AG04450 (cell line): ENCODE data around the gene ATP6V1C2. TPM values are rescaled to one million over a fixed set of nuclear protein-coding genes. Genes with fewer than 3 reads are reported as not detected.
"Not testable (repeated sequence)": the region's sequence is repeated elsewhere in the genome, so short reads cannot be mapped to it uniquely, and the experiment has no call there.

Source experiments
- CTCF ChIA-PET: fragments of 300-600, 350-600 bp; formaldehyde crosslinking; extraction: SDS; loops from one replicate; lab custom pipeline; 2022; ENCODE audit warnings: antibody characterized with exemption, inconsistent platforms; lab: Charles Lee
- POLR2A ChIA-PET: fragments of 350-600 bp; formaldehyde crosslinking; extraction: SDS; loops from one replicate; lab custom pipeline; 2021; ENCODE audit warnings: antibody characterized with exemption, inconsistent platforms; lab: Yijun Ruan, JAX
- DNase-seq: peaks from one replicate; pipeline ENCODE4 v3.0.0-alpha.2; 2011; ENCODE audit warnings: low read depth, low spot score
- H3K27ac ChIP-seq: one replicate; pipeline ENCODE4 v1.5.1; 2012; ENCODE audit warnings: low read depth, low read length, control low read depth
- H3K27me3 ChIP-seq: one replicate; pipeline ENCODE4 v1.6.0; 2012; ENCODE audit warnings: low read length; ENCODE audit not compliant: control insufficient read depth, insufficient read depth
- H3K4me3 ChIP-seq: 2 replicates; pipeline ENCODE4 v1.5.1; 2011; ENCODE audit warnings: mild to moderate bottlenecking, low read depth, low read length, control low read depth
- H3K9me3 ChIP-seq: 2 replicates; pipeline ENCODE4 v1.5.1; 2012; ENCODE audit warnings: low read length; ENCODE audit not compliant: control insufficient read depth, insufficient read depth
- polyA plus RNA-seq: library from polyadenylated mRNA; depleted of rRNA; stranded (reverse); fragments of >200 nt; gene quantifications from 2 replicates; pipeline ENCODE4 v1.2.3, GENCODE V29; 2011
- TF ChIP-seq, protein P1 (sequence below): IDR thresholded peaks from 2 replicates; pipeline ENCODE4 v1.5.1; 2011; ENCODE audit warnings: low read depth, low read length, control low read depth, inconsistent platforms

The ATP6V1C2 gene
- polyA plus RNA-seq, 1 experiment: 0.14 TPM

DNA sequence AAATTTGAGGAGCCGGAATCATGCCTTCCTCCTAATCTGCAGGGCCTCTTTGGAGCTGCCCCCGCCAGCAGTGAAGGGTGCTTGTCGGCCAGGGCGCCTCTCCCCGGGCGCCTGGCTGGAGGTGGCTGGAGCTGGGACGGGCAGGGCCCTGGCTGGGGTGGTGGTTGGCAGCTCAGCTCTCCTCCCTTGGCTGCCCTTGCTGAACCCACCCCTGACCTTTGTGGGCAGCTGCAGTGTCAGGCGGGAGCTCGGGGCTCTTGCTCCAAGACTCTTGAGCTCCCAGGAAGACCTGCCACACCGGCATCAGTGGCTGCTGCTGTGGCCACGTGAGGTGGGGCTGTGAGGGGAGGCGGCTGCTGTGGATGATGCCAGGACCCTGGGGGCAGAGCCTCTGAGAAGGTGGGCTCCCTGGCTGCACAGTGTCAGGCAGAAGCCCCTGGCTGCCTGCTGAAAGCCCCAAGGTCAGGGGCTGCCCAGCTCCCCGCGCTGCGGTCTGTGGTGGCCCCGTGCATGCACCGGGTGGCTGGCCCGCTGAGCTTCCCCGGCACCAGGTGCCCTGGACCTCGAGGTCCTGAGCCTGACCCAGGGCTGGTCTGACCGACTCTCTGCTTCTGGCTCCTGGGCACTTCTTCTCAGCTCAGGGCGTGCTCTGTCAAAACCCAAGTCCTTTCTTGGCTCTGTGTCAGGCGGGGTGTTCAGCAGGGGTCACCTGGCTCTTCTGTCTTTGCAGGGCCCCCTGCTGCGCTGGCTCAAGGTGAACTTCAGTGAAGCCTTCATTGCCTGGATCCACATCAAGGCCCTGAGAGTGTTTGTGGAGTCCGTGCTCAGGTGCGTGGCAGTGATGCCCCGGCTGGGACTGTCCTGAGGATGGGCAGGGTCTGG, 56.7 kb downstream of the ATP6V1C2 start:
- H3K27me3 ChIP-seq: no peaks in the 10 kb centered on the region
- ChIA-PET POLR2A (interaction anchor here (0.6 kb wide), 1 partner anchor 45 kb away, joined by 4 read pairs; no protein-coding TSS in a partner anchor), CTCF (no interaction called here)
- no peaks in the 10 kb centered on the region; the same call in 1 of the 2 replicates for H3K9me3 ChIP-seq
- TF ChIP-seq, protein P1, sequence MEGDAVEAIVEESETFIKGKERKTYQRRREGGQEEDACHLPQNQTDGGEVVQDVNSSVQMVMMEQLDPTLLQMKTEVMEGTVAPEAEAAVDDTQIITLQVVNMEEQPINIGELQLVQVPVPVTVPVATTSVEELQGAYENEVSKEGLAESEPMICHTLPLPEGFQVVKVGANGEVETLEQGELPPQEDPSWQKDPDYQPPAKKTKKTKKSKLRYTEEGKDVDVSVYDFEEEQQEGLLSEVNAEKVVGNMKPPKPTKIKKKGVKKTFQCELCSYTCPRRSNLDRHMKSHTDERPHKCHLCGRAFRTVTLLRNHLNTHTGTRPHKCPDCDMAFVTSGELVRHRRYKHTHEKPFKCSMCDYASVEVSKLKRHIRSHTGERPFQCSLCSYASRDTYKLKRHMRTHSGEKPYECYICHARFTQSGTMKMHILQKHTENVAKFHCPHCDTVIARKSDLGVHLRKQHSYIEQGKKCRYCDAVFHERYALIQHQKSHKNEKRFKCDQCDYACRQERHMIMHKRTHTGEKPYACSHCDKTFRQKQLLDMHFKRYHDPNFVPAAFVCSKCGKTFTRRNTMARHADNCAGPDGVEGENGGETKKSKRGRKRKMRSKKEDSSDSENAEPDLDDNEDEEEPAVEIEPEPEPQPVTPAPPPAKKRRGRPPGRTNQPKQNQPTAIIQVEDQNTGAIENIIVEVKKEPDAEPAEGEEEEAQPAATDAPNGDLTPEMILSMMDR: no peak
- no peak for DNase-seq
- no peak overlapping the region for H3K4me3 ChIP-seq
- H3K27ac ChIP-seq: no peak overlapping the region

DNA sequence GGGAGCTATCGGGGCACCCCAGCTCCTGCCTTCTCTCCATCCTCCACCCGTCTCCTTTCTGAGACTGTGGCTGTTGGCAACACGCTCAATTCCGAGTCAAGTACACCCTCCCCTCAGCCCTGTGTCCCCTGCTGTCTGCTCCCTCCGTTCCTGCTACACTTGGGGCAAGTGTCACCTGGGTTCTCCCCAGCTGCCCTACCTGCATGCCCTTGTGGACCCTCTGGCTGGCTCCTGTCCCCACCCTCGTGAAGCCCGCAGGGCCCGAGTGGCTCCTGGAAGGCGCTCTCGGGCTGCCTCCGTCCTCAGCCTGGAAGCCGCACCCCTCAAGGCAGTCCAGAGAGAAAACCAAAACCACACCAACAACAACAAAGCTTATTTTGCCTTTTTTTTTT, 57.3 kb downstream of the ATP6V1C2 start:
- TF ChIP-seq, protein P1: no peak
- CTCF ChIA-PET: no interaction called here
- DNase-seq: no peak
- POLR2A ChIA-PET: interaction anchor here (0.7 kb wide), 1 partner anchor 481 kb away, joined by 3 read pairs; no protein-coding TSS in a partner anchor
- no peaks in the 10 kb centered on the region for H3K27me3 ChIP-seq
- no peak overlapping the region for H3K27ac ChIP-seq
- H3K4me3 ChIP-seq: no peak overlapping the region
- H3K9me3 ChIP-seq: no peaks in the 10 kb centered on the region; the same call in 1 of the 2 replicates

DNA sequence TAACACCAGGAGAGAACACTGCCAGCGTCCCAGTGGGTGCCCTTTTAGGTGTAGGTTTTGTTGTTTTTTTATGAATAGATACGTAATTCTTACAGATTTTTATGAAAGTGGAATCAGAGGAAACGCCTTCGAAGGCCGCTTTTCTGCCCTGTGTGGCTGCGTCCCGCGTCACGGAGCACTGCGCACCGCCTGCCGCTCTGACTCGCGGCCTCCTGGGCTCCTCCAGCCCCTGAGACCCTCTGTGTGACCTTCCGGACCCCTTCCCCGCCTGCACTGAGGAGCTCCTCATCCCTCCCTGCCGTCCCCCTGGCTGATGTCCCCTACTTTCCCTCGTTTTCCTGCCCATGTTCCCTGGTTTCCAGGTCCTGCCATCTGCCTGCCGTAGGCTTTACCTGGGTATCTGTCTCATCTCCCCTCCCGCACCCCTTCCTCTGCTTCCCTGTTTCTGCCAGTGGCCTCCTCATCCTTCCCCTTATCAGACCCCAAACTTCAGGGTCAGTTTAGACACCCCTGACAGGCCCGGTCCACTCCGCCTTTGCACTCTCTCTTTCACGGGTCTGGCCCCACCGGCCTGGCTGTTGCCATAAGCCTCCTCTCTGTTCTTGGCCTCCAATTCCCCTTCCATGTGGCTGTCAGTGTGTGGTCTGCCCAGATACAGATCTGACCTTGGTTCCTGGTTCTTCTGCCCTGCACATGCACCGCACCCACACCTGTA, 58.5 kb downstream of the ATP6V1C2 start:
- no peaks in the 10 kb centered on the region; the same call in 1 of the 2 replicates for H3K9me3 ChIP-seq
- no peak overlapping the region for H3K27ac ChIP-seq
- TF ChIP-seq, protein P1: no peak
- H3K27me3 ChIP-seq: no peaks in the 10 kb centered on the region
- ChIA-PET POLR2A (no interaction called here), CTCF (no interaction called here)
- DNase-seq: no peak
- no peak overlapping the region for H3K4me3 ChIP-seq

DNA sequence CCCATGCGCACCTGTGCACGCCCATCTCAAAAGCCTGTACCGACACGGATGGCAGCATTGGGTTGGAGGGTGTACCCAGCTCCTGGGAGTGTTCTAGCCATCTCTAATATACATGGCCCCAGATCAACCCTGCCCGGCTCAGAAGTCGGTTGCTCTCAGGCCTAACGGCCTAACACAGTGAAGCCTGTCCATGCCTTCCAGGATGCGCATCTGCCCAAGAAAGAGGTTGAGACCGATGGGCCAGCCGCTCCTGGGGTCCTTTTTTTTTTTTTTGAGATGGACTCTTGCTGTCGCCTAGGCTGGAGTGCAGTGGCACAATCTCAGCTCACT, 59.0 kb downstream of the ATP6V1C2 start:
- Histone ChIP-seq H3K9me3 (no peaks in the 10 kb centered on the region; the same call in 1 of the 2 replicates), H3K4me3 (no peak overlapping the region), H3K27me3 (no peaks in the 10 kb centered on the region), H3K27ac (no peak overlapping the region)
- DNase-seq: no peak
- CTCF ChIA-PET: interaction anchor here (0.7 kb wide), 1 partner anchor 26 kb away, joined by 7 read pairs; no protein-coding TSS in a partner anchor
- POLR2A ChIA-PET: no interaction called here
- TF ChIP-seq, protein P1: no peak

DNA sequence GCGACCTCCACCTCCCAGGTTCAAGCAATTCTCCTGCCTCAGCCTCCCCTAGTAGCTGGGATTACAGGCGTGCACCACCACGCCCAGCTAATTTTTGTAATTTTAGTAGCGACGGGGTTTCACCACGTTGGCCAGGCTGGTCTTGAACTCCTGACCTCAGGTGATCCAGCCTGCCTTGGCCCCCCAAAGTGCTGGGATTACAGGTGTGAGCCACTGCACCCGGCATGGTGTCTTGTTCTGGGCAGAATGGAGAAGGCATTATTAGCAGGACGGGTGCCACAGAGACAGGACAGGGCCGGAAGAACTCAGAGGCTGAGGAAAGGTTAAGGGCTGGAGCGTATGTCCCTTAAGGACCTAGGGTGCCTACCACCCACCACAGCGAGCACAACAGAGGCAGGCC, 59.4 kb downstream of the ATP6V1C2 start:
- CTCF ChIA-PET: interaction anchor here (0.7 kb wide), 1 partner anchor 26 kb away, joined by 7 read pairs; no protein-coding TSS in a partner anchor
- H3K27ac ChIP-seq, H3K9me3 ChIP-seq, H3K4me3 ChIP-seq, DNase-seq, POLR2A ChIA-PET, H3K27me3 ChIP-seq: not testable (repeated sequence)
